ENCODE results near the gene CELF2. TPM values are rescaled to one million over a fixed set of nuclear protein-coding genes. Genes with fewer than 3 reads are reported as not detected.

Gene CELF2
- total RNA-seq, 2 experiments from 2014 or later = 197 to 205 TPM

- no peak overlapping the region for H3K4me3 Mint-ChIP-seq
- H3K36me3 Mint-ChIP-seq (ENCODE audit: low read depth) = no peaks in the 10 kb centered on the region
- no peaks in the 10 kb centered on the region for H3K27me3 Mint-ChIP-seq
- DNase-seq (no peak), ATAC-seq (ENCODE audit: poor library complexity) (no peak)
- no peak overlapping the region for H3K27ac Mint-ChIP-seq
- H3K9me3 Mint-ChIP-seq = no peaks in the 10 kb centered on the region
- peaks cover 0 to 3% of the 10 kb centered on the region in 2 experiments for H3K27me3 ChIP-seq (ENCODE audit: control insufficient read depth in 1 of 2, insufficient read depth in 2 of 2, low read length in 2 of 2)
- intact Hi-C loops (cut with DNase I, micrococcal nuclease) = no loop called here
- H3K4me1 ChIP-seq (ENCODE audit: insufficient read depth, low read length) = no peaks in the 10 kb centered on the region
- no peak overlapping the region for H3K27ac ChIP-seq (ENCODE audit: low read depth in 1 of 2, low read length in 2 of 2)
- CTCF ChIA-PET = no interaction called here
- no peak for TF ChIP-seq CTCF (IDR thresholded peaks at IDR 0.05)
- H3K36me3 ChIP-seq (ENCODE audit: insufficient read depth, low read length) = no peaks in the 10 kb centered on the region
- POLR2A ChIA-PET = no interaction called here
- no peaks in the 10 kb centered on the region for H3K4me1 Mint-ChIP-seq (ENCODE audit: low read depth)
- no peaks in the 10 kb centered on the region for H3K9me3 ChIP-seq (ENCODE audit: control insufficient read depth in 1 of 2, insufficient read depth in 1 of 2, low read length in 2 of 2)
- H3K4me3 ChIP-seq (ENCODE audit: low read length) = no peak overlapping the region
Observed at GRCh38 chr10:11043039-11043438, 25.4 kb downstream of the CELF2 start.

- Histone ChIP-seq H3K27ac (ENCODE audit: low read depth in 1 of 2, low read length in 2 of 2) (no peak overlapping the region), H3K4me3 (ENCODE audit: low read length) (no peak overlapping the region), H3K9me3 (ENCODE audit: control insufficient read depth in 1 of 2, insufficient read depth in 1 of 2, low read length in 2 of 2) (no peaks in the 10 kb centered on the region), H3K36me3 (ENCODE audit: insufficient read depth, low read length) (no peaks in the 10 kb centered on the region), H3K4me1 (ENCODE audit: insufficient read depth, low read length) (no peaks in the 10 kb centered on the region), H3K27me3 (ENCODE audit: control insufficient read depth in 1 of 2, insufficient read depth in 2 of 2, low read length in 2 of 2) (peaks cover 0 to 3% of the 10 kb centered on the region in 2 experiments)
- ATAC-seq (ENCODE audit: poor library complexity) = no peak
- no peaks in the 10 kb centered on the region for H3K27me3 Mint-ChIP-seq
- H3K27ac Mint-ChIP-seq = no peak overlapping the region
- no peak for DNase-seq
- ChIA-PET CTCF (interaction anchor here (0.7 kb wide), 1 partner anchor 538 kb away, joined by 3 read pairs; no protein-coding TSS in a partner anchor), POLR2A (no interaction called here)
- no peaks in the 10 kb centered on the region for H3K9me3 Mint-ChIP-seq
- intact Hi-C loops (cut with DNase I, micrococcal nuclease) = no loop called here
- H3K4me1 Mint-ChIP-seq (ENCODE audit: low read depth) = no peaks in the 10 kb centered on the region
- no peak for TF ChIP-seq CTCF (IDR thresholded peaks at IDR 0.05)
- H3K36me3 Mint-ChIP-seq (ENCODE audit: low read depth) = no peaks in the 10 kb centered on the region
- H3K4me3 Mint-ChIP-seq = no peak overlapping the region
Observed at GRCh38 chr10:11043446-11044127, 25.9 kb downstream of the CELF2 start.

GRCh38 chr10:11045487-11045886, 27.8 kb downstream of the CELF2 start:
- Histone ChIP-seq H3K4me3 (ENCODE audit: low read length) (no peak overlapping the region), H3K27me3 (ENCODE audit: control insufficient read depth in 1 of 2, insufficient read depth in 2 of 2, low read length in 2 of 2) (peaks cover 0 to 3% of the 10 kb centered on the region in 2 experiments), H3K36me3 (ENCODE audit: insufficient read depth, low read length) (no peaks in the 10 kb centered on the region), H3K27ac (ENCODE audit: low read depth in 1 of 2, low read length in 2 of 2) (no peak overlapping the region), H3K4me1 (ENCODE audit: insufficient read depth, low read length) (no peaks in the 10 kb centered on the region), H3K9me3 (ENCODE audit: control insufficient read depth in 1 of 2, insufficient read depth in 1 of 2, low read length in 2 of 2) (no peaks in the 10 kb centered on the region)
- no peak for ATAC-seq (ENCODE audit: poor library complexity)
- Mint-ChIP-seq H3K27me3 (no peaks in the 10 kb centered on the region), H3K36me3 (ENCODE audit: low read depth) (no peaks in the 10 kb centered on the region), H3K4me1 (ENCODE audit: low read depth) (peaks cover under 1% of the 10 kb centered on the region), H3K9me3 (no peaks in the 10 kb centered on the region), H3K27ac (no peak overlapping the region), H3K4me3 (no peak overlapping the region)
- TF ChIP-seq CTCF (IDR thresholded peaks at IDR 0.05) = no peak
- POLR2A ChIA-PET = no interaction called here
- no peak for DNase-seq
- intact Hi-C loops (cut with DNase I, micrococcal nuclease) = no loop called here
- CTCF ChIA-PET = no interaction called here
